Stimulated activated CD8-positive, alpha-beta memory T cell treated with anti-CD3 and anti-CD28 coated beads, Interleukin-7, amount 100 ng/mL, for 4 hours (primary cell): Measurements from ENCODE around the gene COPS8.

ENCODE experiments used
- DNase-seq, 2 donors: peaks; one replicate each; pipeline ENCODE4 v3.0.0-alpha.2; 2020; ENCODE audit warnings: low read depth in 2 of 2

COPS8 gene

GRCh38 chr2:237131749-237132533 lies 46.3 kb downstream of the COPS8 start:
- no peak for DNase-seq

- no peak for DNase-seq
Observed at GRCh38 chr2:237132799-237133198, 47.1 kb downstream of the COPS8 start.

- no peak for DNase-seq
Observed at GRCh38 chr2:237134321-237135230, 48.9 kb downstream of the COPS8 start.

- no peak for DNase-seq
Observed at GRCh38 chr2:237136824-237137223, 51.1 kb downstream of the COPS8 start.

- no peak for DNase-seq
Observed at GRCh38 chr2:237137626-237138323, 52.1 kb downstream of the COPS8 start.

GRCh38 chr2:237139123-237139675 lies 53.5 kb downstream of the COPS8 start:
- DNase-seq = no peak

GRCh38 chr2:237140689-237141285 lies 55.1 kb downstream of the COPS8 start:
- DNase-seq = no peak

GRCh38 chr2:237141571-237142051 lies 55.9 kb downstream of the COPS8 start:
- DNase-seq = no peak

GRCh38 chr2:237143118-237143517 lies 57.4 kb downstream of the COPS8 start:
- no peak for DNase-seq

- no peak for DNase-seq
Observed at GRCh38 chr2:237143676-237144440, 58.2 kb downstream of the COPS8 start.

GRCh38 chr2:237144516-237144915 lies 58.8 kb downstream of the COPS8 start:
- no peak for DNase-seq

- no peak for DNase-seq
Observed at GRCh38 chr2:237147317-237147716, 61.6 kb downstream of the COPS8 start.

- DNase-seq = no peak
Observed at GRCh38 chr2:237148624-237149023, 62.9 kb downstream of the COPS8 start.

GRCh38 chr2:237149425-237149824 lies 63.7 kb downstream of the COPS8 start:
- no peak for DNase-seq
